Left lung (tissue), 14 donors: ENCODE results near the gene SAAL1. TPM values are rescaled to one million over a fixed set of nuclear protein-coding genes. Genes with fewer than 3 reads are reported as not detected.

Source experiments
- ATAC-seq: fragments of 200-7000 bp; cut with Tn5 transposase; one replicate; pipeline ENCODE4 v1.9.1; 2020; ENCODE audit warnings: moderate library complexity
- DNase-seq, 4 donors: peaks; one replicate each; pipeline ENCODE4 v3.0.0-alpha.2; 2013 to 2020
- H3K27ac ChIP-seq, 2 donors: fragments of 200-600 bp; sonication (generic) in 1 of 2; one replicate each; pipeline versions ENCODE4 v1.5.0 to v1.8.0; 2020 to 2021
- H3K27me3 ChIP-seq, 2 donors: fragments of 200-600 bp; sonication (generic) in 1 of 2; one replicate each; pipeline versions ENCODE4 v1.5.0 to v1.8.0; 2020 to 2021
- H3K36me3 ChIP-seq, 2 donors: fragments of 200-600 bp; sonication (generic) in 1 of 2; one replicate each; pipeline versions ENCODE4 v1.5.0 to v1.8.0; 2020 to 2021
- H3K4me1 ChIP-seq, 2 donors: fragments of 200-600 bp; one replicate each; pipeline ENCODE4 v1.8.0; 2021
- H3K4me3 ChIP-seq, 2 donors: fragments of 200-600 bp; sonication (generic) in 1 of 2; one replicate each; pipeline versions ENCODE4 v1.5.0 to v1.8.0; 2020 to 2021; ENCODE audit warnings: mild to moderate bottlenecking in 1 of 2
- H3K9me3 ChIP-seq, 2 donors: fragments of 200-600 bp; sonication (generic) in 1 of 2; one replicate each; pipeline versions ENCODE4 v1.5.0 to v1.8.0; 2020 to 2021
- intact Hi-C, 2 donors: fragments of 100-400 bp; cut with DNase I; formaldehyde crosslinking; loops; one replicate each; pipeline versions ENCODE4 v1.11.2 to v1.14.2; 2022
- long read RNA-seq, 12 donors: library from polyadenylated mRNA in 2 of 12; unstranded in 2 of 12; transcript quantifications; one replicate each; pipeline ENCODE4 v2.0.0 and lab custom pipeline, GENCODE V29; 2019 to 2026
- polyA plus RNA-seq, 6 donors: library from polyadenylated mRNA; unstranded; fragments of 120-200 nt; gene quantifications; one replicate each; pipeline ENCODE4 v1.2.1, GENCODE V29; 2013; ENCODE audit not compliant: insufficient read length in 6 of 6
- total RNA-seq, 2 donors: library from RNA; stranded (reverse); fragmentation: NEBNext Ultra II Directional; extraction: Animal tissue kit (Norgen Biotek cat#: 25700); gene quantifications; one replicate each; pipeline ENCODE4 v1.2.1, GENCODE V29; 2021
- TF ChIP-seq, protein P1 (sequence below), 2 donors: fragments of 200-600 bp; sonication (generic) in 1 of 2; IDR thresholded peaks; one replicate each; pipeline versions ENCODE4 v1.5.0 to v1.8.0; 2021; ENCODE audit warnings: antibody characterized with exemption in 2 of 2
- donor health status: DM: no; HTN: yes; CAD: no.
- donor health status: DM: no; HTN: no; CAD: no.

Gene SAAL1
- total RNA-seq (10 to 100 TPM in 1 of 2 donors, 1 to 10 TPM in 1; 9.5 to 13.7 TPM), polyA plus RNA-seq (10 to 100 TPM; 33.9 to 48.3 (median 37.5) TPM)
- long read RNA-seq, donor 1, transcript SAAL1-206 (2 exons, 471 nt) = major isoform, 7 of 11 reads
- long read RNA-seq, donor 1, partial matches to known transcripts = 0 of 11 reads
- long read RNA-seq, donor 1, other reads (novel, unspliced or antisense) = 0 of 11 reads
- long read RNA-seq, donor 2, partial matches to known transcripts = 0 of 5 reads
- long read RNA-seq, donor 2, other reads (novel, unspliced or antisense) = 0 of 5 reads
- long read RNA-seq, donor 3, transcript SAAL1-202 (12 exons, 1,582 nt) = major isoform, 6 of 7 reads
- long read RNA-seq, donor 3, partial matches to known transcripts = 0 of 7 reads
- long read RNA-seq, donor 3, other reads (novel, unspliced or antisense) = 0 of 7 reads
- long read RNA-seq, donor 4, transcript SAAL1-202 (12 exons, 1,582 nt) = major isoform, 7 of 12 reads
- long read RNA-seq, donor 4, partial matches to known transcripts = 2 of 12 reads
- long read RNA-seq, donor 4, other reads (novel, unspliced or antisense) = 3 of 12 reads
- long read RNA-seq, donor 5, partial matches to known transcripts = 0 of 8 reads
- long read RNA-seq, donor 5, other reads (novel, unspliced or antisense) = 0 of 8 reads
- long read RNA-seq, donor 6, partial matches to known transcripts = 0 of 7 reads
- long read RNA-seq, donor 6, other reads (novel, unspliced or antisense) = 0 of 7 reads
- long read RNA-seq, donor 7, partial matches to known transcripts = 0 of 1 reads
- long read RNA-seq, donor 7, other reads (novel, unspliced or antisense) = 0 of 1 reads
- long read RNA-seq, donor 8, partial matches to known transcripts = 0 of 6 reads
- long read RNA-seq, donor 8, other reads (novel, unspliced or antisense) = 0 of 6 reads
- long read RNA-seq, donor 9 = 0 reads
- long read RNA-seq, donor 10, partial matches to known transcripts = 0 of 7 reads
- long read RNA-seq, donor 10, other reads (novel, unspliced or antisense) = 1 of 7 reads
- long read RNA-seq, donor 11, partial matches to known transcripts = 0 of 7 reads
- long read RNA-seq, donor 11, other reads (novel, unspliced or antisense) = 0 of 7 reads
- long read RNA-seq, donor 12, partial matches to known transcripts = 0 of 4 reads
- long read RNA-seq, donor 12, other reads (novel, unspliced or antisense) = 0 of 4 reads

GRCh38 chr11:18105802-18106574, at the start of gene SAAL1:
SAAL1 (minus strand) TSS chr11:18106082; CDS start chr11:18106041, 41 bp downstream.
- Histone ChIP-seq H3K36me3 (peaks cover 0 to 24% of the 10 kb centered on the region in 2 donors), H3K9me3 (no peaks in the 10 kb centered on the region), H3K27me3 (peaks cover 0 to 15% of the 10 kb centered on the region in 2 donors), H3K4me3 (peak within 1 kb of the TSS; percentile 84 to 98), H3K27ac (peak within 1 kb of the TSS in 1 of 2 donors; percentile 48), H3K4me1 (peaks cover 14 to 15% of the 10 kb centered on the region in 2 donors)
- ATAC-seq = peak; percentile 99
- TF ChIP-seq, protein P1, sequence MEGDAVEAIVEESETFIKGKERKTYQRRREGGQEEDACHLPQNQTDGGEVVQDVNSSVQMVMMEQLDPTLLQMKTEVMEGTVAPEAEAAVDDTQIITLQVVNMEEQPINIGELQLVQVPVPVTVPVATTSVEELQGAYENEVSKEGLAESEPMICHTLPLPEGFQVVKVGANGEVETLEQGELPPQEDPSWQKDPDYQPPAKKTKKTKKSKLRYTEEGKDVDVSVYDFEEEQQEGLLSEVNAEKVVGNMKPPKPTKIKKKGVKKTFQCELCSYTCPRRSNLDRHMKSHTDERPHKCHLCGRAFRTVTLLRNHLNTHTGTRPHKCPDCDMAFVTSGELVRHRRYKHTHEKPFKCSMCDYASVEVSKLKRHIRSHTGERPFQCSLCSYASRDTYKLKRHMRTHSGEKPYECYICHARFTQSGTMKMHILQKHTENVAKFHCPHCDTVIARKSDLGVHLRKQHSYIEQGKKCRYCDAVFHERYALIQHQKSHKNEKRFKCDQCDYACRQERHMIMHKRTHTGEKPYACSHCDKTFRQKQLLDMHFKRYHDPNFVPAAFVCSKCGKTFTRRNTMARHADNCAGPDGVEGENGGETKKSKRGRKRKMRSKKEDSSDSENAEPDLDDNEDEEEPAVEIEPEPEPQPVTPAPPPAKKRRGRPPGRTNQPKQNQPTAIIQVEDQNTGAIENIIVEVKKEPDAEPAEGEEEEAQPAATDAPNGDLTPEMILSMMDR (IDR thresholded peaks at IDR 0.05) = peak; percentile 57 to 67
- intact Hi-C loops = loop anchor here in 1 of 2 donors (10.0 kb wide), 1 partner anchor 91 kb away; the partner anchor contains the start of gene SERGEF
- DNase-seq = peak; percentile 74 to 97 (median 86)

GRCh38 chr11:18151581-18151980, 45.7 kb upstream of the SAAL1 start:
- Histone ChIP-seq H3K4me3 (no peak overlapping the region), H3K9me3 (no peaks in the 10 kb centered on the region), H3K27ac (no peak overlapping the region), H3K36me3 (no peaks in the 10 kb centered on the region), H3K27me3 (peaks cover 0 to 20% of the 10 kb centered on the region in 2 donors), H3K4me1 (no peaks in the 10 kb centered on the region)
- no peak for DNase-seq
- peak; percentile 86 for ATAC-seq
- intact Hi-C loops = no loop called here
- TF ChIP-seq, protein P1 (IDR thresholded peaks at IDR 0.05) = no peak

GRCh38 chr11:18145837-18146236, 40.0 kb upstream of the SAAL1 start:
- Histone ChIP-seq H3K9me3 (no peaks in the 10 kb centered on the region), H3K4me1 (no peaks in the 10 kb centered on the region), H3K36me3 (no peaks in the 10 kb centered on the region), H3K27ac (no peak overlapping the region), H3K27me3 (peaks cover 0 to 18% of the 10 kb centered on the region in 2 donors), H3K4me3 (no peak overlapping the region)
- TF ChIP-seq, protein P1 (IDR thresholded peaks at IDR 0.05) = no peak
- intact Hi-C loops = no loop called here
- ATAC-seq (no peak), DNase-seq (no peak)

- Histone ChIP-seq H3K27ac (no peak overlapping the region), H3K27me3 (peaks cover 0 to 23% of the 10 kb centered on the region in 2 donors), H3K9me3 (no peaks in the 10 kb centered on the region), H3K4me1 (no peaks in the 10 kb centered on the region), H3K4me3 (no peak overlapping the region), H3K36me3 (no peaks in the 10 kb centered on the region)
- intact Hi-C loops = no loop called here
- no peak for ATAC-seq
- DNase-seq = no peak
- TF ChIP-seq, protein P1 (IDR thresholded peaks at IDR 0.05) = peak in 1 of 2 donors; percentile 14
Observed at GRCh38 chr11:18145025-18145424, 39.1 kb upstream of the SAAL1 start.
